Thyroid gland (tissue), 4 donors: ENCODE measurements around the gene HK1.

Experiments used
- POLR2A ChIP-seq, 2 donors: fragments of 450-650 bp; IDR thresholded peaks; one replicate each; pipeline ENCODE4 v1.6.1; 2017; ENCODE audit warnings: antibody characterized with exemption in 2 of 2, mild to moderate bottlenecking in 2 of 2, moderate library complexity in 1 of 2
- TF ChIP-seq, protein P1 (sequence below), 6 experiments: fragments of 200-600 bp in 3 of 6; fragments of 450-650 bp in 3 of 6; sonication (generic) in 3 of 6; IDR thresholded peaks; one replicate each; pipeline ENCODE4 v1.5.1; 2016 to 2019; ENCODE audit warnings: antibody characterized with exemption in 6 of 6, mild to moderate bottlenecking in 2 of 6, inconsistent platforms in 1 of 6, moderate library complexity in 1 of 6

DNA sequence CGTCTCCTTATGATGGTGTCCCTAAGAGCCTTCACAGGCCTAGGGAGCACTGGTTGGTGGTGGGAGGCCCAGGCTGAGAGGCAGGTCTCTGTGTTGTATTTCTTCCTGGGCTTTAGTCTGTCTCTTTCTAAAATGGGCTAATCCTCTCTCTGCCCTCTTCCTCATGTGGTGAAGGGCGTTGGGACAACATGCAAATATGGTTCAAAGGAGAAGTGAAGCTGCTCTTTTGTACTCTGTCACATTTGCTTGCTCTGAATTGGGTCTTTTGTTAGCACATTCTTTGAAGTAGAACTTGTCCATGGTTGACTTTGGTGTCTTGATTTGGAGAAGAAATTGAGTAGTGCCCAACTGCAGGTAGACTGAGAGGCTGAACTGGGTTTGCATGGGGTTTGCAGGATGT is 814 bp downstream of the HK1 start:
- TF ChIP-seq, protein P1, sequence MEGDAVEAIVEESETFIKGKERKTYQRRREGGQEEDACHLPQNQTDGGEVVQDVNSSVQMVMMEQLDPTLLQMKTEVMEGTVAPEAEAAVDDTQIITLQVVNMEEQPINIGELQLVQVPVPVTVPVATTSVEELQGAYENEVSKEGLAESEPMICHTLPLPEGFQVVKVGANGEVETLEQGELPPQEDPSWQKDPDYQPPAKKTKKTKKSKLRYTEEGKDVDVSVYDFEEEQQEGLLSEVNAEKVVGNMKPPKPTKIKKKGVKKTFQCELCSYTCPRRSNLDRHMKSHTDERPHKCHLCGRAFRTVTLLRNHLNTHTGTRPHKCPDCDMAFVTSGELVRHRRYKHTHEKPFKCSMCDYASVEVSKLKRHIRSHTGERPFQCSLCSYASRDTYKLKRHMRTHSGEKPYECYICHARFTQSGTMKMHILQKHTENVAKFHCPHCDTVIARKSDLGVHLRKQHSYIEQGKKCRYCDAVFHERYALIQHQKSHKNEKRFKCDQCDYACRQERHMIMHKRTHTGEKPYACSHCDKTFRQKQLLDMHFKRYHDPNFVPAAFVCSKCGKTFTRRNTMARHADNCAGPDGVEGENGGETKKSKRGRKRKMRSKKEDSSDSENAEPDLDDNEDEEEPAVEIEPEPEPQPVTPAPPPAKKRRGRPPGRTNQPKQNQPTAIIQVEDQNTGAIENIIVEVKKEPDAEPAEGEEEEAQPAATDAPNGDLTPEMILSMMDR (IDR thresholded peaks at IDR 0.05): no peak
- TF ChIP-seq POLR2A (IDR thresholded peaks at IDR 0.05): no peak
